ENCODE results near the gene NEU1. TPM values are rescaled to one million over a fixed set of nuclear protein-coding genes. Genes with fewer than 3 reads are reported as not detected.

Gene NEU1
- polyA plus RNA-seq, 1 donor, result 174 TPM

- WGBS (ENCODE audit: insufficient coverage, low lambda C conversion rate), result no CpG with 5 or more reads among the region's 62 CpGs
- peaks cover 15% of the 10 kb centered on the region for H3K4me1 ChIP-seq (ENCODE audit: control insufficient read depth, insufficient read depth, low read length)
- H3K4me3 ChIP-seq (ENCODE audit: low read length), result peak overlapping the region; percentile 81
- H3K36me3 ChIP-seq (ENCODE audit: control insufficient read depth, insufficient read depth, low read length), result peaks cover 33% of the 10 kb centered on the region
- H3K27ac ChIP-seq (ENCODE audit: low read length), result peak overlapping the region; percentile 44
- no peak for DNase-seq
- no peaks in the 10 kb centered on the region for H3K27me3 ChIP-seq (ENCODE audit: control insufficient read depth, insufficient read depth, low read length)
- no peaks in the 10 kb centered on the region for H3K9me3 ChIP-seq (ENCODE audit: control insufficient read depth, low read depth, low read length)
These were observed 34.4 kb upstream of the NEU1 start for GRCh38 chr6:31896856-31897611.

GRCh38 chr6:31896493-31896855, 33.9 kb upstream of the NEU1 start:
- no peak for DNase-seq
- H3K9me3 ChIP-seq (ENCODE audit: control insufficient read depth, low read depth, low read length), result no peaks in the 10 kb centered on the region
- WGBS (ENCODE audit: insufficient coverage, low lambda C conversion rate), result no CpG with 5 or more reads among the region's 4 CpGs
- peak overlapping the region; percentile 81 for H3K4me3 ChIP-seq (ENCODE audit: low read length)
- H3K4me1 ChIP-seq (ENCODE audit: control insufficient read depth, insufficient read depth, low read length), result peaks cover 15% of the 10 kb centered on the region
- no peaks in the 10 kb centered on the region for H3K27me3 ChIP-seq (ENCODE audit: control insufficient read depth, insufficient read depth, low read length)
- H3K36me3 ChIP-seq (ENCODE audit: control insufficient read depth, insufficient read depth, low read length), result peaks cover 37% of the 10 kb centered on the region
- peak overlapping the region; percentile 44 for H3K27ac ChIP-seq (ENCODE audit: low read length)

DNA sequence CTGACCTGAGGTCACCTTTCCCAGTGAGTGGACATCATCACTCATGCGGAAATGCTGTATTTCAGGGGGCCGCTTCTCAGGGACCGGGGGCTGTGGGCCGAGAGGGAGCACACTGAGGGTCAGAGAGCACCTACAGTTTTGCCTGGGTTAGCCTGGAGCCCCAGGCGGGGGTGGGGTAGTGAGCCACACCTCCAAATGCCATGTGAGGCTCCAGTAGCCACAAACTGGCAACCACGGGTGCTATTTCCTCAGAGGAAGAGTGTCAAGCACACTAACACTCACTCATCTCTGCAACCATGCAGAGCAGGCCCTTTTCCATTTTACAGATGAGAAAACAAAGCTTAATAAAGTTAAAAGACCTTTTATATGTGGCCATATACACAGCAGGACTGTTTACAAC, 30.2 kb upstream of the NEU1 start:
- Histone ChIP-seq H3K4me1 (ENCODE audit: control insufficient read depth, insufficient read depth, low read length) (peaks cover 2% of the 10 kb centered on the region), H3K9me3 (ENCODE audit: control insufficient read depth, low read depth, low read length) (peaks cover 1% of the 10 kb centered on the region), H3K27me3 (ENCODE audit: control insufficient read depth, insufficient read depth, low read length) (no peaks in the 10 kb centered on the region), H3K27ac (ENCODE audit: low read length) (no peak overlapping the region), H3K4me3 (ENCODE audit: low read length) (no peak overlapping the region), H3K36me3 (ENCODE audit: control insufficient read depth, insufficient read depth, low read length) (peaks cover 59% of the 10 kb centered on the region)
- WGBS (ENCODE audit: insufficient coverage, low lambda C conversion rate), result no CpG with 5 or more reads among the region's 6 CpGs
- DNase-seq, result no peak

- Histone ChIP-seq H3K4me1 (ENCODE audit: control insufficient read depth, insufficient read depth, low read length) (no peaks in the 10 kb centered on the region), H3K9me3 (ENCODE audit: control insufficient read depth, low read depth, low read length) (peaks cover 3% of the 10 kb centered on the region), H3K4me3 (ENCODE audit: low read length) (no peak overlapping the region), H3K36me3 (ENCODE audit: control insufficient read depth, insufficient read depth, low read length) (peaks cover 75% of the 10 kb centered on the region), H3K27me3 (ENCODE audit: control insufficient read depth, insufficient read depth, low read length) (no peaks in the 10 kb centered on the region), H3K27ac (ENCODE audit: low read length) (no peak overlapping the region)
- WGBS (ENCODE audit: insufficient coverage, low lambda C conversion rate), result 80% methylated on average over 1 of the region's 3 CpGs
- no peak for DNase-seq
These were observed 26.8 kb upstream of the NEU1 start for GRCh38 chr6:31889331-31889972.

GRCh38 chr6:31888276-31889258, 25.9 kb upstream of the NEU1 start:
- Histone ChIP-seq H3K9me3 (ENCODE audit: control insufficient read depth, low read depth, low read length) (peaks cover 3% of the 10 kb centered on the region), H3K27ac (ENCODE audit: low read length) (no peak overlapping the region), H3K4me1 (ENCODE audit: control insufficient read depth, insufficient read depth, low read length) (no peaks in the 10 kb centered on the region), H3K36me3 (ENCODE audit: control insufficient read depth, insufficient read depth, low read length) (peaks cover 80% of the 10 kb centered on the region), H3K4me3 (ENCODE audit: low read length) (no peak overlapping the region), H3K27me3 (ENCODE audit: control insufficient read depth, insufficient read depth, low read length) (no peaks in the 10 kb centered on the region)
- WGBS (ENCODE audit: insufficient coverage, low lambda C conversion rate), result no CpG with 5 or more reads among the region's 43 CpGs
- DNase-seq, result no peak

- no peak overlapping the region for H3K27ac ChIP-seq (ENCODE audit: low read length)
- no peak for DNase-seq
- H3K4me1 ChIP-seq (ENCODE audit: control insufficient read depth, insufficient read depth, low read length), result no peaks in the 10 kb centered on the region
- no peaks in the 10 kb centered on the region for H3K27me3 ChIP-seq (ENCODE audit: control insufficient read depth, insufficient read depth, low read length)
- no peak overlapping the region for H3K4me3 ChIP-seq (ENCODE audit: low read length)
- no CpG with 5 or more reads among the region's 19 CpGs for WGBS (ENCODE audit: insufficient coverage, low lambda C conversion rate)
- H3K36me3 ChIP-seq (ENCODE audit: control insufficient read depth, insufficient read depth, low read length), result peaks cover 80% of the 10 kb centered on the region
- peaks cover 3% of the 10 kb centered on the region for H3K9me3 ChIP-seq (ENCODE audit: control insufficient read depth, low read depth, low read length)
These were observed 24.8 kb upstream of the NEU1 start for GRCh38 chr6:31887173-31888007.

- WGBS (ENCODE audit: insufficient coverage, low lambda C conversion rate), result no CpG with 5 or more reads among the region's 18 CpGs
- Histone ChIP-seq H3K27ac (ENCODE audit: low read length) (no peak overlapping the region), H3K4me3 (ENCODE audit: low read length) (no peak overlapping the region), H3K36me3 (ENCODE audit: control insufficient read depth, insufficient read depth, low read length) (peaks cover 78% of the 10 kb centered on the region), H3K4me1 (ENCODE audit: control insufficient read depth, insufficient read depth, low read length) (no peaks in the 10 kb centered on the region), H3K9me3 (ENCODE audit: control insufficient read depth, low read depth, low read length) (peaks cover 3% of the 10 kb centered on the region), H3K27me3 (ENCODE audit: control insufficient read depth, insufficient read depth, low read length) (no peaks in the 10 kb centered on the region)
- no peak for DNase-seq
These were observed 23.9 kb upstream of the NEU1 start for GRCh38 chr6:31886541-31886991.

- no peak for DNase-seq
- peaks cover 3% of the 10 kb centered on the region for H3K9me3 ChIP-seq (ENCODE audit: control insufficient read depth, low read depth, low read length)
- H3K36me3 ChIP-seq (ENCODE audit: control insufficient read depth, insufficient read depth, low read length), result peaks cover 92% of the 10 kb centered on the region
- H3K27ac ChIP-seq (ENCODE audit: low read length), result no peak overlapping the region
- no peaks in the 10 kb centered on the region for H3K27me3 ChIP-seq (ENCODE audit: control insufficient read depth, insufficient read depth, low read length)
- peaks cover 2% of the 10 kb centered on the region for H3K4me1 ChIP-seq (ENCODE audit: control insufficient read depth, insufficient read depth, low read length)
- no peak overlapping the region for H3K4me3 ChIP-seq (ENCODE audit: low read length)
- no CpG with 5 or more reads among the region's 22 CpGs for WGBS (ENCODE audit: insufficient coverage, low lambda C conversion rate)
These were observed 22.0 kb upstream of the NEU1 start for GRCh38 chr6:31884528-31885035.

DNA sequence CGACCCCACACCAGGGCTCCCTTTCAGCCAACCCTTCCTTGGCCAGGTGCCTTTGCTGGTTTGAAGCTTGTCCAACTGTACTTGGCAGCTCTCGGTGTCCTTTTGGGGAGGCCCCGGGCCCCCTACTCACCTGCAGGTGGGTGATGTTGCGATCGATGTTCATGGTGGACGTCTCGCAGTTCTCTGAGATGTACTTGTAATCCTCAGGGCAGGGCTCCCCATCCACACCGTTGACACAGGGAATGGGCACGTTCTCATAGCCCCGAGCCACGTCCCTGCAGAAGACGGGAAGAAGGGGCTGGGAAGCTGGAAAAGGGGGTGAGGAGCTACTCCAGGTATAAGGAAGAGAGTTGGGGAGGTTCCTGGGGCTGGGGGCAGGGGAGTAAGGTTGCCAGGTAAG, 21.1 kb upstream of the NEU1 start:
- no peak overlapping the region for H3K4me3 ChIP-seq (ENCODE audit: low read length)
- H3K27me3 ChIP-seq (ENCODE audit: control insufficient read depth, insufficient read depth, low read length), result no peaks in the 10 kb centered on the region
- H3K36me3 ChIP-seq (ENCODE audit: control insufficient read depth, insufficient read depth, low read length), result peaks cover 83% of the 10 kb centered on the region
- peaks cover 3% of the 10 kb centered on the region for H3K9me3 ChIP-seq (ENCODE audit: control insufficient read depth, low read depth, low read length)
- H3K27ac ChIP-seq (ENCODE audit: low read length), result no peak overlapping the region
- H3K4me1 ChIP-seq (ENCODE audit: control insufficient read depth, insufficient read depth, low read length), result peaks cover 9% of the 10 kb centered on the region
- no CpG with 5 or more reads among the region's 12 CpGs for WGBS (ENCODE audit: insufficient coverage, low lambda C conversion rate)
- DNase-seq, result no peak

All from large intestine (tissue), 3 donors.